ENCODE results near the gene BRINP1.

BRINP1 gene

GRCh38 chr9:119339056-119339455 lies 30.2 kb downstream of the BRINP1 start:
- DNase-seq = no peak

GRCh38 chr9:119337573-119337972 lies 31.7 kb downstream of the BRINP1 start:
- DNase-seq = no peak

- no peak for DNase-seq
These were observed 34.5 kb downstream of the BRINP1 start for GRCh38 chr9:119334745-119335144.

- DNase-seq = no peak
These were observed 35.6 kb downstream of the BRINP1 start for GRCh38 chr9:119333507-119334229.

GRCh38 chr9:119332522-119332921 lies 36.7 kb downstream of the BRINP1 start:
- DNase-seq = no peak

GRCh38 chr9:119322184-119322583 lies 47.1 kb downstream of the BRINP1 start:
- no peak for DNase-seq

- no peak for DNase-seq
These were observed 50.9 kb downstream of the BRINP1 start for GRCh38 chr9:119318371-119318770.

GRCh38 chr9:119313846-119314245 lies 55.4 kb downstream of the BRINP1 start:
- DNase-seq = no peak

GRCh38 chr9:119310741-119311140 lies 58.5 kb downstream of the BRINP1 start:
- DNase-seq = no peak

- no peak for DNase-seq
These were observed 61.8 kb downstream of the BRINP1 start for GRCh38 chr9:119307471-119307870.

- no peak for DNase-seq
These were observed 64.7 kb downstream of the BRINP1 start for GRCh38 chr9:119304555-119304954.

GRCh38 chr9:119302988-119303698 lies 66.1 kb downstream of the BRINP1 start:
- DNase-seq = no peak

GRCh38 chr9:119298076-119298853 lies 71.0 kb downstream of the BRINP1 start:
- DNase-seq = no peak

GRCh38 chr9:119291554-119291953 lies 77.7 kb downstream of the BRINP1 start:
- no peak for DNase-seq

- DNase-seq = peak in 1 of 5 experiments; percentile 29
These were observed 79.3 kb downstream of the BRINP1 start for GRCh38 chr9:119289740-119290433.

- no peak for DNase-seq
These were observed 84.5 kb downstream of the BRINP1 start for GRCh38 chr9:119284587-119285337.

GRCh38 chr9:119284118-119284517 lies 85.1 kb downstream of the BRINP1 start:
- DNase-seq = no peak

- DNase-seq = no peak
These were observed 86.0 kb downstream of the BRINP1 start for GRCh38 chr9:119283078-119283794.

GRCh38 chr9:119282476-119283077 lies 86.7 kb downstream of the BRINP1 start:
- no peak for DNase-seq

GRCh38 chr9:119280740-119281485 lies 88.3 kb downstream of the BRINP1 start:
- no peak for DNase-seq

Measured in T-helper 2 cell (primary cell).